Activated T-cell treated with anti-CD3 and anti-CD28 coated beads, Interleukin-2, amount 50 U/mL, for 1 hour (primary cell): ENCODE results near the gene PLCE1.

ENCODE experiments used
- DNase-seq: peaks from one replicate; pipeline ENCODE4 v3.0.0-alpha.2; 2020

Gene PLCE1

DNA sequence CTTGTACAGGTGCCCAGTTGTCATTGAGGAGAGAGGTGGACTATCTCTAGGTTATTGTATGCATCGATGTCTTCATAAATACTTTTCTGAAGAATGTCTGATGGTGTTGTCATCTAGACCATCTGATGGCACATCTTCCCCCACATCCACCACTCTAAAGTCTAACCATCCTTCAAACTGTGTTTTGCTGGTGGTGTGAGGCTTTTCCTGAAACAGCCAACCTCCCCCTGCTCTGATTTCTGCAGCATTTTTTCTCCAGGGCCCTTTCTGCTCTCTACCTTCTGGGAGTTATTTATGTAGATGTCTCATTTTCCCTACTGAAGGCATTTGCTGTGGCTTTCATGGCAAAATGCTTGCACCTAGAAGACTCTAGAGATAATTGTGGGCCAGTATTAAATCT is 1.5 kb downstream of the PLCE1 start:
- no peak for DNase-seq

- no peak for DNase-seq
Observed at GRCh38 chr10:93995598-93996271, 2.0 kb downstream of the PLCE1 start.

- DNase-seq: no peak
Observed at GRCh38 chr10:93996551-93996950, 2.8 kb downstream of the PLCE1 start.

GRCh38 chr10:93997546-93997945 is 3.8 kb downstream of the PLCE1 start:
- no peak for DNase-seq

DNA sequence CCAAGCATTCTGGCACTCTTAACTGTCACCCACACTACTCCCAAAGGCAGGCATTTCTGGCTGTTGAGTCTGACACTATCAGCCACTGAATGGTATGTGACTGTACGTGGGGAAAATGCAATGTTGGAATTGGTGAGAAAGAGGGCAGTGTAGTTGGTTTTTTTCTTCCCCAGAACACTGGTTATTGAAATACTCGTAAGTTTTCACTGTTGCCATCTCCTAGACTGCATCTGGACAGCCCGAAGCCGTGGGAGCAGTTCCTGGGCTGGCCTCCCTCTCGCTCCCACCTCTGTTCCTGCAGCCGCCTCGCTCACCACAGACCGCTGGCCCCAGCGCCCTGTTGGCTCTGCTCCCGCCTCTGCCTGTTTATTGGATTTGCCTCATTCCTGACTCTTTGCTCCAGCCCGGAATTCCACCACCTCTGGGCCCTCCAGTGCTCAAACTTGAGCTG is 5.7 kb downstream of the PLCE1 start:
- no peak for DNase-seq

- no peak for DNase-seq
Observed at GRCh38 chr10:94000638-94001415, 7.1 kb downstream of the PLCE1 start.

DNA sequence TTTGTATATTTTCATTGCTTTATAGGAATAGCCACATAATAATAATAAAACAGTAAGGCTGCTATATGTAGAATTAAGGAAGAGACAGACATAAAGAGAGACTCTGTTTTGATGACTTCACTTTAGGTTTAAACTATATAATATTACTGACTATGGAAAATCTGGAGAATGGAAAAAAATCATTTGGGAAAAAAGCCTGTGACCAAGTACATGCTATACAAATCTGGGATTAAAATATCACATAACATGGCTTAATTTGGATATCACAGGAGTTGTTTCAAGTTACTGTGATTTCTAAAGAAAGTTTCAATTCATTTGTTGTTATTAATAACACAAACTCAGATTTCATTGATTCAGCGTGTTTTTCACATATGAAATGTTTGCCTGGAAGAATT is 7.7 kb downstream of the PLCE1 start:
- no peak for DNase-seq

GRCh38 chr10:94002156-94002555 is 8.4 kb downstream of the PLCE1 start:
- DNase-seq: no peak

GRCh38 chr10:94003488-94003887 is 9.8 kb downstream of the PLCE1 start:
- no peak for DNase-seq

GRCh38 chr10:94005050-94005449 is 11.3 kb downstream of the PLCE1 start:
- DNase-seq: no peak

DNA sequence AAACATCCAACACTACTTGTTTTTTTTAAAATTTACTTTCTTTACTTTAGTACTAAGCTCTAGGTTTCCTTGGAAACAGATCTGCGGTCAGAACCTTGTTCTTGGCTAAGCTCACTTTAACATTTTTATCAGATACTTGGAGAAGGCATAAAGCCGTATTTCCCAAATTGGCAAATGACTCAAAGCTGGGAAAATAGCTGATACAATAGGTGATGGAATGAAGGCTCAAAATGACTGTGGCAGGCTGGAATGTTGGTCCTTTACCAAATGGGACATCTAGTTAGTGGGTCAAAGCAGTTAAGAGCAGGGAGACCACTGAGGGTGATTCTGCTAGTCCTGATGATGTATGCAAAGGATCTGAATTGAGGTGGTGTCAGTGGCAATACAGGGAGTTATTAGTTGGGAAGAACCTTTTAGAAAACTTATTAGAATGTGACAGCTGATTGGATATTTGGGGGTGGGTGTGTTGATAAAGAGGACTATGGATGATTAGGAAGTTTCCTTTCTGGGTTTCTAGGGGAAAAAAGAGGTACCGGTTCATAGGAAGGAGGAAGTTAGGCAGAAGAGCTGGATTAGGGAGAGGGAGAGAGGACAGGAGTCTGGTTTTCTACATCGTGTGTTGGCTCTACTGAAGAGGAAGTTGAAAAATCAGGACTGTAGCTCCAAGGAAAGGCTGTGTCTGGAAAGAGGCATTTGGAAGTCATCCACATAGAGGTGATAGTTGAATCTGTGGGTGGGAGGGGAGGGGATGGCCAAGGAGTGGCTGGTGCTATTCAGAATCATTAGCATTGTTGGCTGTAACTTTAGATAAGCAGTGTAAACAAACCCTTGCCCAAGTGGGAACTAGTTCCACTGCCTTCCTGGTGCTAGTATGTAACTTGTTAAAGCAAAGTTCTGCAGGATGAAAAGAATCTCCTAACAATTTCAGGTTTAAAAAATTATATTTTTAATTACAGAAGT is 13.1 kb downstream of the PLCE1 start:
- DNase-seq: no peak

DNA sequence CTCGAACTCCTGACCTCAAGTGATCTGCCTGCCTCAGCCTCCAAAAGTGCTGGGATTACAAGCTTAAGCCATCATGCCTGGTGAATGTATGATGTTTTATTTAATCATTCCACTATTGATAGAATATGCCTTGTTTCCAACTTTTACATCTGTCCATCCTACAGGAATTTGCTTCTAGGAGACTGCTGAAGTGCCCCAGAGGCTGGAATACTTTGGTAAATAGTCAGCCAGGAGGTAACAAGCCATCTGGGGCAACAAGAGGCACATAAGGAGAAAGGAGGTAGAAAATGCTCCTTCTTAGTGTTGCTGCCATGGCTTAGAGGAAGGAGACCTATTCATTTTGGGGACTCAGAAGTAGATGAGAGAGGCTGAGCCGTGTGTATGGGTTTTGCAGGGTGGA is 14.8 kb downstream of the PLCE1 start:
- DNase-seq: no peak

DNA sequence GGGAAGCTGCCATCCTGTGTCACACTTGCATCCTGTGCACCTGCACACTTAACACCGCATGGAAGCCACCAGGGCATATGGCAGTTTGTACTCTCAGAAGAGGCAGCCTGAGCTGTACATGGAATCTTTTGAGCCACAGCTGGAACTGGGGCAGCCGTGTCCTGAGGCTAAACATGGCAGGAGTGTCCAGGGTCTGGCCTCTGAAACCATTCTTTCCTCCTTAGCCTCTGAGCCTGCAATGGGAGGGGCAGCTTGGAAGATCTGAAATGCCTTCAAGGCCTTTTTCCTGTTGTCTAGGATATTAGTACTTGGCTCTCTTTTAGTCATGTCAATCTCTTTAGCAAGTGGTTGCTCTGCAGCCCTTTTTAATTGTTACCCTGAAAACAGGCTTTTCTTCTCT is 16.4 kb downstream of the PLCE1 start:
- DNase-seq: no peak

- no peak for DNase-seq
Observed at GRCh38 chr10:94010886-94011285, 17.2 kb downstream of the PLCE1 start.

- DNase-seq: no peak
Observed at GRCh38 chr10:94011296-94011695, 17.6 kb downstream of the PLCE1 start.

GRCh38 chr10:94012834-94013233 is 19.1 kb downstream of the PLCE1 start:
- DNase-seq: no peak

DNA sequence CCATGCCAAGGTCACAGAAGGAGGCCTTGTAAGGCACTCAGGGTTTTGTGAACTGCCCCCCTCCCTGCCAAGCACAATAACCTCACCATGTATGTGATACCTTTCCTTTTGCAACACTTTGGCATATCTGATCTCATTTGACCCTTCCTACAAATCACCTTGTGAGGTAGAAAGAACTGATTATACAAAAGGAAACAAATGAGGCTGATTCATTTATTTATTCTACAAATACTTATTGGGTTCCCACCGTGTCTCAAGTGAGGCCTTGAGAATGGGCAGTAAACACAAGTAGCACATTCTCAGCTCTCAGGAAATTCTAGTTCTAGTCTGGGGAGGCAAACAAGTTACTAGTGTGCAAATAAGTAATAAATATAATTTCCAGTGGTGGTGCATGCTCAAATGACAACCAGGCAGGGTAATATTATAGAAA is 19.6 kb downstream of the PLCE1 start:
- no peak for DNase-seq

- DNase-seq: no peak
Observed at GRCh38 chr10:94014304-94014703, 20.6 kb downstream of the PLCE1 start.

DNA sequence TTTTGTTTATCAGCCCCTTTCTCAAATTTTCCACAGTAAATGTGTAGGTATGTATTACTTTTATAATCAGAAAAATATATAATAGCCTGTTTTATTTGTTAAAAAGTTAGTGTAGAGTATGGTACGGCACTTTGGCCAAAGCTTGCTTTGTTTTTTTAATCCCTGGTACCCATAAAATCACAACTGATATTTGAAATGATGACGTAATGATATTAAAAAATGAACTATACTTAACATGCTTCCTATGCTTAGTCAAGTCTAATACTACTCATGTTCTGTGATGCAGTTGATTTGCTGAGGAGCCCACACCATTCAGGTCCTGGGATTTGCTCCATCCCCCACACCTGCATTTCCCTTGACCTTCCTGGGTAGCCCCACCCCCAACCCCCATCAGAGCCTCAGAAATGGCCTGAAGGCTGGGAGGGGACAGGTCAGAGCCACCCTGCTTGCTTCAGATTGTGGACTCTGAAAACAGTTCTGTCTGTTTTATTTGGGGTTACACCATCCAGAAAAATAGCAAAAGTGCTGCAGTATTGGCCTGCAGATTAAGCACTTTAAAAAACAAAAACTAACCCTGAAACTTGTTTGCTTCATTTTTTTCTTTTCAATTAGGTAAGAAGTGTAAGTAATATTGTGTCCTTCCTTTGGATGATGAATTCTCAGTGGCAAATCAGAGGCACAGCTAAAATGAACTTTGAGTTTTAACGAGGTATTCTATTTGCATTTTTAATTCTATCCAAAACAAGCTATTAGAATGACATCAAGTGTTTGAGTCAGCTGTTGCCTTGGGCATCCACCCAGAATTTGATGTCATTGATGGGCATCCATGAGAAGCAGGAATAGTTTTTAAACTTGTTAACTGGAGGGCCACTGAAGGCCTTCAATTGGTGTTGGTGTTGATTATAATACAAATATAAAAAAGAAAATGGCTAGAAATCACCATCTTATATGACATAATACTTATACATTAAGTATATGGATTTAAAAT is 23.3 kb downstream of the PLCE1 start:
- no peak for DNase-seq

DNA sequence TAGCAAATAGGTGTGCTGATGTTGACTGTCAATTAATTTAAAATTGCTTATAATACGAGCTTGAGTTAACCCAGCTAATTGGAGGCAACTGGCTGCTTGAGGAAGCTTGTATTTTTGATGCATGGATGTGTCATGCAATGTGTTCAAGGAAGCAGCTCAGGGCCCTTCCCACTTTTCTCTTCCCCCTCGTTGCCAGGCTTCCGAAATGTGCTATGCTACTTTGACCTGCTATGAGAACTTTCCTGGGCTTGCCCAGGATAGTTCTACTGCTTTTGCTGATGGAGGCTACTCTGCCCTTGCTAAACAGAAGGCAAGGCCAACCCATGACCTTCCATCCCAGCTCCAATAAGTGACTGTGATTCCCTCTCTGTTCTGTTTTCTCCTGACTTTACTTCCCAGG is 24.4 kb downstream of the PLCE1 start:
- DNase-seq: no peak

- no peak for DNase-seq
Observed at GRCh38 chr10:94023906-94024305, 30.2 kb downstream of the PLCE1 start.

DNA sequence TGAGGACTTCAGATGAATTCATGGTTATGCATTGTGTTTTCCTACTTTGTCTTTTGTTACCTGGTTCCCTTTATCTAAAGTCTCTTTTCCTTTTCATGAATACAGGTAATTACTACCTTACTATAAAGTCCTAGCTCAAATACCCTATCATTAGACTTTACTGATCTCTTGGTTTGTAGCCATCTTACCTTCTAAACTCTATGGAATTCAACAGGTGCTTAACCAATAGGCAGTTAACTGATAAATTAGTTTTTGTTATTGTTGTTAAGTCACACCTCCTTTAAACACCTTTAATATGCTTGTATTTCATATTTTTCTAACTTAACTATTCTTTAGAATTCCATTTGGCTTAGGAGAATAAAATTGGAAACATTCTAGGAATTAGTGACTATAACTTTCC is 30.7 kb downstream of the PLCE1 start:
- no peak for DNase-seq
